Neural cell (in vitro differentiated cells): ENCODE data around the gene TAS1R2. TPM values are rescaled to one million over a fixed set of nuclear protein-coding genes. Genes with fewer than 3 reads are reported as not detected.

Experiments used
- H2AFZ ChIP-seq: fragments of 200-600, 300-800 bp; sonication (generic), shearing (Covaris generic); 2 replicates; pipeline ENCODE4 v1.6.0; 2014; ENCODE audit warnings: low read depth, mild to moderate bottlenecking, antibody characterized with exemption, low read length, moderate library complexity
- H3F3A ChIP-seq: fragments of 200-600 bp; shearing (Covaris generic); 2 replicates; pipeline ENCODE4 v1.6.1; 2016; ENCODE audit warnings: mild to moderate bottlenecking, moderate library complexity, mixed read lengths, antibody characterized with exemption, low read length; ENCODE audit not compliant: insufficient read depth, poor library complexity, severe bottlenecking
- H3K27ac ChIP-seq: fragments of 200-600, 300-800 bp; sonication (generic), shearing (Covaris generic); 2 replicates; pipeline ENCODE4 v1.5.1; 2014; ENCODE audit warnings: mild to moderate bottlenecking, low read length, moderate library complexity
- H3K27me3 ChIP-seq: fragments of 300-800, 200-600 bp; sonication (generic), shearing (Covaris generic); 2 replicates; pipeline ENCODE4 v1.6.0; 2014; ENCODE audit warnings: mild to moderate bottlenecking, low read depth, low read length, moderate library complexity; ENCODE audit not compliant: insufficient read depth
- H3K36me3 ChIP-seq: fragments of 300-800, 200-600 bp; sonication (generic), shearing (Covaris generic); 2 replicates; pipeline ENCODE4 v1.5.1; 2014; ENCODE audit warnings: mild to moderate bottlenecking, antibody characterized with exemption, low read length, moderate library complexity; ENCODE audit not compliant: insufficient read depth
- H3K4me2 ChIP-seq: fragments of 300-800, 200-600 bp; sonication (generic), shearing (Covaris generic); 2 replicates; pipeline ENCODE4 v1.6.0; 2014; ENCODE audit warnings: mild to moderate bottlenecking, low read length
- H3K4me3 ChIP-seq: fragments of 300-800, 200-600 bp; sonication (generic), shearing (Covaris generic); 2 replicates; pipeline ENCODE4 v1.5.1; 2014; ENCODE audit warnings: mild to moderate bottlenecking, low read length, moderate library complexity
- H3K79me2 ChIP-seq: fragments of 200-600 bp; shearing (Covaris generic); replicated peaks from 2 replicates; pipeline ENCODE4 v1.6.0; 2014; ENCODE audit warnings: mild to moderate bottlenecking, low read length, moderate library complexity; ENCODE audit not compliant: insufficient read depth
- H3K9ac ChIP-seq: fragments of 300-800, 200-600 bp; sonication (generic), shearing (Covaris generic); 2 replicates; pipeline ENCODE4 v1.6.1; 2016; ENCODE audit warnings: mild to moderate bottlenecking, low read length, mixed read lengths
- H3K9me2 ChIP-seq: fragments of 200-600 bp; shearing (Covaris generic); 2 replicates; pipeline ENCODE4 v1.6.1; 2016; ENCODE audit warnings: mild to moderate bottlenecking, low read length, mixed read lengths; ENCODE audit not compliant: insufficient read depth
- H3K9me3 ChIP-seq: fragments of 200-600, 300-800 bp; sonication (generic), shearing (Covaris generic); 2 replicates; pipeline ENCODE4 v1.6.1; 2016; ENCODE audit warnings: mild to moderate bottlenecking, mixed run types, low read length, moderate library complexity, mixed read lengths
- H4K20me1 ChIP-seq: fragments of 200-600 bp; shearing (Covaris generic); 2 replicates; pipeline ENCODE4 v1.6.1; 2016; ENCODE audit warnings: mild to moderate bottlenecking, mixed run types; ENCODE audit not compliant: insufficient read depth
- EP300 ChIP-seq: fragments of 450-650 bp; conservative IDR thresholded peaks from 2 replicates; pipeline ENCODE4 v1.6.1; 2014; ENCODE audit warnings: antibody characterized with exemption, mild to moderate bottlenecking, moderate library complexity; ENCODE audit not compliant: poor library complexity, severe bottlenecking
- EZH2 ChIP-seq: fragments of 200-600, 300-800 bp; shearing (Covaris generic), sonication (generic); IDR thresholded peaks from 2 replicates; pipeline ENCODE4 v1.6.1; 2014; ENCODE audit warnings: antibody characterized with exemption, low read length, borderline replicate concordance, mild to moderate bottlenecking; ENCODE audit not compliant: insufficient read depth, poor library complexity, severe bottlenecking
- MXI1 ChIP-seq: fragments of 450-650 bp; conservative IDR thresholded peaks from 2 replicates; pipeline ENCODE4 v1.6.1; 2014; ENCODE audit warnings: antibody characterized with exemption, mild to moderate bottlenecking; ENCODE audit not compliant: poor library complexity, severe bottlenecking
- POLR2AphosphoS5 ChIP-seq: IDR thresholded peaks from 2 replicates; pipeline ENCODE4 v1.6.1; 2012
- RAD21 ChIP-seq: fragments of 450-650 bp; conservative IDR thresholded peaks from 2 replicates; pipeline ENCODE4 v1.6.1; 2014; ENCODE audit warnings: antibody characterized with exemption, mild to moderate bottlenecking, moderate library complexity
- SMC3 ChIP-seq: fragments of 450-650 bp; conservative IDR thresholded peaks from 2 replicates; pipeline ENCODE4 v1.6.1; 2014; ENCODE audit warnings: antibody characterized with exemption, mild to moderate bottlenecking, moderate library complexity; ENCODE audit not compliant: poor library complexity
- TAF1 ChIP-seq: IDR thresholded peaks from 2 replicates; pipeline ENCODE4 v1.6.1; 2012; ENCODE audit warnings: low read depth
- polyA plus RNA-seq: library from polyadenylated mRNA; depleted of rRNA; stranded (reverse); fragments of >200 nt; gene quantifications from 2 replicates; pipeline ENCODE4 v1.2.3, GENCODE V29; 2014
- TF ChIP-seq, protein P1 (sequence below): fragments of 450-650 bp; IDR thresholded peaks from 2 replicates; pipeline ENCODE4 v1.5.1; 2014; ENCODE audit warnings: antibody characterized with exemption, mild to moderate bottlenecking, moderate library complexity; ENCODE audit not compliant: poor library complexity, severe bottlenecking
- TF ChIP-seq, protein P2 (sequence below): IDR thresholded peaks from 2 replicates; pipeline ENCODE4 v1.6.1; 2012; ENCODE audit warnings: borderline replicate concordance

The TAS1R2 gene
- polyA plus RNA-seq, 1 donor from 2014 or later = not detected

DNA sequence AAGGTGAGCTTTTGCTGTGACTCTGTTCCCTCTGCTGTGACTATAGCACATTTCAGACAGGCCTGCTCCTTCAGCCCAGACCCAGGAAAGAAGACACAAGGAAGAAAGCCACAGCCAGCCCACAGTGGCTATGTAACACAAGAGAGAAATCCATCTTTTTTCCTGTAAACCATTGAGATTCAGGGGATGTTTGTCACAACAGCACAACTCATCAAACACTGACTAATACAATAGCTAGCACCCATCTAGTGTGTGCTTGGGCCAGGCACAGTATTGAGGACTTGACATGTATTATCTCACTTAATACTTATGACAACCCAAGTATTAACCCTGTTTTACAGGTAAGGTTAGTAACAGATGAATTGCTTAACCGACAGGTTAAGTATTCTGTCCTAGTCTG is 29.8 kb downstream of the TAS1R2 start:
- H3K9me2 ChIP-seq = no peaks in the 10 kb centered on the region
- H3K79me2 ChIP-seq = no peaks in the 10 kb centered on the region
- no peak overlapping the region for H2AFZ ChIP-seq
- no peak overlapping the region for H3K4me3 ChIP-seq
- H3K27me3 ChIP-seq = no peaks in the 10 kb centered on the region
- no peak overlapping the region for H3K4me2 ChIP-seq
- no peaks in the 10 kb centered on the region for H3K36me3 ChIP-seq
- no peaks in the 10 kb centered on the region for H4K20me1 ChIP-seq
- H3K9me3 ChIP-seq = no peaks in the 10 kb centered on the region
- TF ChIP-seq MXI1 (no peak), TAF1 (no peak), EP300 (no peak), EZH2 (no peak), SMC3 (no peak), RAD21 (no peak), POLR2AphosphoS5 (no peak)
- TF ChIP-seq, protein P1, sequence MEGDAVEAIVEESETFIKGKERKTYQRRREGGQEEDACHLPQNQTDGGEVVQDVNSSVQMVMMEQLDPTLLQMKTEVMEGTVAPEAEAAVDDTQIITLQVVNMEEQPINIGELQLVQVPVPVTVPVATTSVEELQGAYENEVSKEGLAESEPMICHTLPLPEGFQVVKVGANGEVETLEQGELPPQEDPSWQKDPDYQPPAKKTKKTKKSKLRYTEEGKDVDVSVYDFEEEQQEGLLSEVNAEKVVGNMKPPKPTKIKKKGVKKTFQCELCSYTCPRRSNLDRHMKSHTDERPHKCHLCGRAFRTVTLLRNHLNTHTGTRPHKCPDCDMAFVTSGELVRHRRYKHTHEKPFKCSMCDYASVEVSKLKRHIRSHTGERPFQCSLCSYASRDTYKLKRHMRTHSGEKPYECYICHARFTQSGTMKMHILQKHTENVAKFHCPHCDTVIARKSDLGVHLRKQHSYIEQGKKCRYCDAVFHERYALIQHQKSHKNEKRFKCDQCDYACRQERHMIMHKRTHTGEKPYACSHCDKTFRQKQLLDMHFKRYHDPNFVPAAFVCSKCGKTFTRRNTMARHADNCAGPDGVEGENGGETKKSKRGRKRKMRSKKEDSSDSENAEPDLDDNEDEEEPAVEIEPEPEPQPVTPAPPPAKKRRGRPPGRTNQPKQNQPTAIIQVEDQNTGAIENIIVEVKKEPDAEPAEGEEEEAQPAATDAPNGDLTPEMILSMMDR = no peak
- TF ChIP-seq, protein P2, sequence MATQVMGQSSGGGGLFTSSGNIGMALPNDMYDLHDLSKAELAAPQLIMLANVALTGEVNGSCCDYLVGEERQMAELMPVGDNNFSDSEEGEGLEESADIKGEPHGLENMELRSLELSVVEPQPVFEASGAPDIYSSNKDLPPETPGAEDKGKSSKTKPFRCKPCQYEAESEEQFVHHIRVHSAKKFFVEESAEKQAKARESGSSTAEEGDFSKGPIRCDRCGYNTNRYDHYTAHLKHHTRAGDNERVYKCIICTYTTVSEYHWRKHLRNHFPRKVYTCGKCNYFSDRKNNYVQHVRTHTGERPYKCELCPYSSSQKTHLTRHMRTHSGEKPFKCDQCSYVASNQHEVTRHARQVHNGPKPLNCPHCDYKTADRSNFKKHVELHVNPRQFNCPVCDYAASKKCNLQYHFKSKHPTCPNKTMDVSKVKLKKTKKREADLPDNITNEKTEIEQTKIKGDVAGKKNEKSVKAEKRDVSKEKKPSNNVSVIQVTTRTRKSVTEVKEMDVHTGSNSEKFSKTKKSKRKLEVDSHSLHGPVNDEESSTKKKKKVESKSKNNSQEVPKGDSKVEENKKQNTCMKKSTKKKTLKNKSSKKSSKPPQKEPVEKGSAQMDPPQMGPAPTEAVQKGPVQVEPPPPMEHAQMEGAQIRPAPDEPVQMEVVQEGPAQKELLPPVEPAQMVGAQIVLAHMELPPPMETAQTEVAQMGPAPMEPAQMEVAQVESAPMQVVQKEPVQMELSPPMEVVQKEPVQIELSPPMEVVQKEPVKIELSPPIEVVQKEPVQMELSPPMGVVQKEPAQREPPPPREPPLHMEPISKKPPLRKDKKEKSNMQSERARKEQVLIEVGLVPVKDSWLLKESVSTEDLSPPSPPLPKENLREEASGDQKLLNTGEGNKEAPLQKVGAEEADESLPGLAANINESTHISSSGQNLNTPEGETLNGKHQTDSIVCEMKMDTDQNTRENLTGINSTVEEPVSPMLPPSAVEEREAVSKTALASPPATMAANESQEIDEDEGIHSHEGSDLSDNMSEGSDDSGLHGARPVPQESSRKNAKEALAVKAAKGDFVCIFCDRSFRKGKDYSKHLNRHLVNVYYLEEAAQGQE = no peak
- H3K9ac ChIP-seq = no peak overlapping the region
- no peak overlapping the region for H3K27ac ChIP-seq
- no peaks in the 10 kb centered on the region for H3F3A ChIP-seq

DNA sequence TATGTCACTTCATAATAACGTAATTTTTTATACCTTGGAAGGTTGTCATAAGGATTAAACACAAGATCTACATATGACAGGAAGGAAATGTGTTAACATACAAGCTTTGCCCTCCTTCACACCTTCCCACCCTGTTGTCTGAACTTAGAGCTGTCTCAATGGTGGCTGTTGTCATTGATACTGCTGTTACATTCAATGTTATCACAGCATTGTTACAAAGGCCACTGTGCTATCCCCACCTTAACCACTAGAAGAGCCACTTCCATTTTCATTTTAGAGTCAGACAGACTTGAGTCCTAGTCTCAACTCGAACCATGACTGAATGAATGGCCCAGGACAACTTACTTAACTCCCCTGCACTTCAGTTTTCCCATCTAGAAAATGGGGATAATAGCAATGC is 31.2 kb downstream of the TAS1R2 start:
- Histone ChIP-seq H3K27me3 (no peaks in the 10 kb centered on the region), H3K9me2 (no peaks in the 10 kb centered on the region)

More for the DNA sequence above, 31.2 kb downstream of the TAS1R2 start:
- TF ChIP-seq RAD21 = no peak
- TF ChIP-seq, protein P2 = no peak
- TF ChIP-seq TAF1 = no peak
- no peak for TF ChIP-seq EP300
- TF ChIP-seq, protein P1 = no peak
- no peak for TF ChIP-seq POLR2AphosphoS5
- TF ChIP-seq SMC3 = no peak
- no peak for TF ChIP-seq EZH2
- no peak for TF ChIP-seq MXI1
- H3K9me3 ChIP-seq = no peaks in the 10 kb centered on the region
- H4K20me1 ChIP-seq = no peaks in the 10 kb centered on the region
- no peak overlapping the region for H3K4me2 ChIP-seq
- H3K79me2 ChIP-seq = no peaks in the 10 kb centered on the region
- H3K9ac ChIP-seq = no peak overlapping the region
- no peak overlapping the region for H3K4me3 ChIP-seq
- H3K36me3 ChIP-seq = no peaks in the 10 kb centered on the region
- H3K27ac ChIP-seq = no peak overlapping the region
- H3F3A ChIP-seq = no peaks in the 10 kb centered on the region
- no peak overlapping the region for H2AFZ ChIP-seq
